SK-N-SH treated with all-trans-retinoic acid at 6 μM for 48 hours (cell line): ENCODE measurements around the gene FRAS1.

ENCODE experiments used
- ATAC-seq: fragments of 200-7000 bp; cut with Tn5 transposase; 3 replicates; pipeline ENCODE4 v1.9.1; 2020; ENCODE audit warnings: mild to moderate bottlenecking, moderate library complexity
- ARNTL ChIP-seq: fragments of 450-650 bp; formaldehyde crosslinking; IDR thresholded peaks from 2 replicates; pipeline ENCODE4 v1.5.0; 2020; ENCODE audit warnings: low read depth, mild to moderate bottlenecking, moderate library complexity, borderline replicate concordance
- BACH2 ChIP-seq: fragments of 250-450 bp; sonication (Bioruptor Pico); IDR thresholded peaks from 2 replicates; pipeline ENCODE4 v1.9.0; 2021; ENCODE audit warnings: mild to moderate bottlenecking, borderline replicate concordance
- CREB5 ChIP-seq: fragments of 250-450 bp; sonication (Bioruptor Pico); IDR thresholded peaks from 2 replicates; pipeline ENCODE4 v1.5.1; 2020; ENCODE audit warnings: low read depth, mild to moderate bottlenecking, moderate library complexity
- CSDC2 ChIP-seq: fragments of 250-450 bp; sonication (Bioruptor Pico); IDR thresholded peaks from 2 replicates; pipeline ENCODE4 v1.5.0; 2020; ENCODE audit warnings: mild to moderate bottlenecking, moderate library complexity
- ESRRG ChIP-seq: fragments of 250-450 bp; sonication (Bioruptor Pico); IDR thresholded peaks from 2 replicates; pipeline ENCODE4 v1.6.1; 2021; ENCODE audit warnings: mild to moderate bottlenecking
- GLIS3 ChIP-seq: fragments of 250-450 bp; sonication (Bioruptor Pico); IDR thresholded peaks from 2 replicates; pipeline ENCODE4 v1.5.0; 2020; ENCODE audit warnings: mild to moderate bottlenecking, moderate library complexity
- ISL1 ChIP-seq: fragments of 250-450 bp; sonication (Bioruptor Pico); IDR thresholded peaks from 2 replicates; pipeline ENCODE4 v2.1.2; 2022; ENCODE audit warnings: mild to moderate bottlenecking, moderate library complexity
- OSR1 ChIP-seq: fragments of 250-450 bp; sonication (Bioruptor Pico); IDR thresholded peaks from 2 replicates; pipeline ENCODE4 v1.8.0; 2022; ENCODE audit warnings: moderate library complexity, mild to moderate bottlenecking, inconsistent platforms
- POU6F1 ChIP-seq: fragments of 250-450 bp; sonication (Bioruptor Pico); IDR thresholded peaks from 2 replicates; pipeline ENCODE4 v1.8.0; 2021; ENCODE audit warnings: low read depth, mild to moderate bottlenecking, moderate library complexity, borderline replicate concordance
- PPARA ChIP-seq: fragments of 250-450 bp; sonication (Bioruptor Pico); IDR thresholded peaks from 2 replicates; pipeline ENCODE4 v1.5.0; 2020; ENCODE audit warnings: mild to moderate bottlenecking, borderline replicate concordance
- RARB ChIP-seq: fragments of 250-450 bp; sonication (Bioruptor Pico); IDR thresholded peaks from 2 replicates; pipeline ENCODE4 v1.8.0; 2021; ENCODE audit warnings: mild to moderate bottlenecking, moderate library complexity
- SNAI2 ChIP-seq: fragments of 250-450 bp; sonication (Bioruptor Pico); IDR thresholded peaks from 2 replicates; pipeline ENCODE4 v1.5.0; 2020; ENCODE audit warnings: mild to moderate bottlenecking, moderate library complexity
- TOX ChIP-seq: fragments of 250-450 bp; sonication (Bioruptor Pico); IDR thresholded peaks from 2 replicates; pipeline ENCODE4 v1.8.0; 2021; ENCODE audit warnings: mild to moderate bottlenecking, moderate library complexity, borderline replicate concordance
- ZC3H10 ChIP-seq: fragments of 250-450 bp; sonication (Bioruptor Pico); IDR thresholded peaks from 2 replicates; pipeline ENCODE4 v1.5.1; 2021; ENCODE audit warnings: mild to moderate bottlenecking, moderate library complexity
- ZNF565 ChIP-seq: fragments of 450-650 bp; formaldehyde crosslinking; conservative IDR thresholded peaks from 2 replicates; pipeline ENCODE4 v1.5.0; 2020; ENCODE audit warnings: low read depth, mild to moderate bottlenecking, moderate library complexity
- ZNF70 ChIP-seq: fragments of 450-650 bp; formaldehyde crosslinking; IDR thresholded peaks from 2 replicates; pipeline ENCODE4 v1.5.0; 2020; ENCODE audit warnings: mild to moderate bottlenecking, moderate library complexity
- ZNF8 ChIP-seq: fragments of 450-650 bp; formaldehyde crosslinking; IDR thresholded peaks from 2 replicates; pipeline ENCODE4 v1.5.0; 2020; ENCODE audit warnings: mild to moderate bottlenecking, moderate library complexity
- TF ChIP-seq, protein P1 (sequence below): fragments of 250-450 bp; sonication (Bioruptor Pico); IDR thresholded peaks from 2 replicates; pipeline ENCODE4 v1.5.1; 2021; ENCODE audit warnings: mild to moderate bottlenecking, moderate library complexity
- TF ChIP-seq, protein P2 (sequence below): fragments of 250-450 bp; sonication (Bioruptor Pico); IDR thresholded peaks from 2 replicates; pipeline ENCODE4 v1.8.0; 2020; ENCODE audit warnings: mild to moderate bottlenecking, moderate library complexity, borderline replicate concordance
- TF ChIP-seq, protein P3 (sequence below): fragments of 250-450 bp; sonication (Bioruptor Pico); IDR thresholded peaks from 2 replicates; pipeline ENCODE4 v1.5.0; 2020; ENCODE audit warnings: mild to moderate bottlenecking, moderate library complexity

The FRAS1 gene

GRCh38 chr4:78092850-78093249, 35.7 kb downstream of the FRAS1 start (continued):
- no peak for TF ChIP-seq ZNF70

GRCh38 chr4:78095081-78095480, 38.0 kb downstream of the FRAS1 start:
- no peak for TF ChIP-seq GLIS3 (CRISPR knock-in tag)
- TF ChIP-seq ARNTL (CRISPR knock-in tag), result no peak
- TF ChIP-seq ZNF8 (CRISPR knock-in tag), result no peak
- TF ChIP-seq TOX (CRISPR knock-in tag), result no peak
- TF ChIP-seq RARB (CRISPR knock-in tag), result no peak
- TF ChIP-seq CREB5, result no peak
- TF ChIP-seq SNAI2 (CRISPR knock-in tag), result no peak
- no peak for TF ChIP-seq ZNF70
- no peak for TF ChIP-seq BACH2
- no peak for TF ChIP-seq OSR1
- no peak for TF ChIP-seq PPARA (CRISPR knock-in tag)
- no peak for TF ChIP-seq ZNF565 (CRISPR knock-in tag)
- no peak for TF ChIP-seq ISL1 (CRISPR knock-in tag)
- no peak for ATAC-seq

- ATAC-seq, result no peak
Measured at GRCh38 chr4:78099058-78099457, 41.9 kb downstream of the FRAS1 start.

More at GRCh38 chr4:78099058-78099457, 41.9 kb downstream of the FRAS1 start:
- TF ChIP-seq ARNTL (CRISPR knock-in tag) (no peak), CREB5 (no peak), TOX (CRISPR knock-in tag) (no peak), BACH2 (no peak), POU6F1 (no peak), ISL1 (CRISPR knock-in tag) (no peak), ZC3H10 (no peak), CSDC2 (no peak), ESRRG (no peak), ZNF8 (CRISPR knock-in tag) (no peak), ZNF70 (no peak), GLIS3 (CRISPR knock-in tag) (no peak), SNAI2 (CRISPR knock-in tag) (no peak), ZNF565 (CRISPR knock-in tag) (no peak), OSR1 (no peak), RARB (CRISPR knock-in tag) (no peak)
- TF ChIP-seq, protein P1, sequence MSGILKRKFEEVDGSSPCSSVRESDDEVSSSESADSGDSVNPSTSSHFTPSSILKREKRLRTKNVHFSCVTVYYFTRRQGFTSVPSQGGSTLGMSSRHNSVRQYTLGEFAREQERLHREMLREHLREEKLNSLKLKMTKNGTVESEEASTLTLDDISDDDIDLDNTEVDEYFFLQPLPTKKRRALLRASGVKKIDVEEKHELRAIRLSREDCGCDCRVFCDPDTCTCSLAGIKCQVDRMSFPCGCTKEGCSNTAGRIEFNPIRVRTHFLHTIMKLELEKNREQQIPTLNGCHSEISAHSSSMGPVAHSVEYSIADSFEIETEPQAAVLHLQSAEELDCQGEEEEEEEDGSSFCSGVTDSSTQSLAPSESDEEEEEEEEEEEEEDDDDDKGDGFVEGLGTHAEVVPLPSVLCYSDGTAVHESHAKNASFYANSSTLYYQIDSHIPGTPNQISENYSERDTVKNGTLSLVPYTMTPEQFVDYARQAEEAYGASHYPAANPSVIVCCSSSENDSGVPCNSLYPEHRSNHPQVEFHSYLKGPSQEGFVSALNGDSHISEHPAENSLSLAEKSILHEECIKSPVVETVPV (CRISPR knock-in tag), result no peak
- TF ChIP-seq, protein P2, sequence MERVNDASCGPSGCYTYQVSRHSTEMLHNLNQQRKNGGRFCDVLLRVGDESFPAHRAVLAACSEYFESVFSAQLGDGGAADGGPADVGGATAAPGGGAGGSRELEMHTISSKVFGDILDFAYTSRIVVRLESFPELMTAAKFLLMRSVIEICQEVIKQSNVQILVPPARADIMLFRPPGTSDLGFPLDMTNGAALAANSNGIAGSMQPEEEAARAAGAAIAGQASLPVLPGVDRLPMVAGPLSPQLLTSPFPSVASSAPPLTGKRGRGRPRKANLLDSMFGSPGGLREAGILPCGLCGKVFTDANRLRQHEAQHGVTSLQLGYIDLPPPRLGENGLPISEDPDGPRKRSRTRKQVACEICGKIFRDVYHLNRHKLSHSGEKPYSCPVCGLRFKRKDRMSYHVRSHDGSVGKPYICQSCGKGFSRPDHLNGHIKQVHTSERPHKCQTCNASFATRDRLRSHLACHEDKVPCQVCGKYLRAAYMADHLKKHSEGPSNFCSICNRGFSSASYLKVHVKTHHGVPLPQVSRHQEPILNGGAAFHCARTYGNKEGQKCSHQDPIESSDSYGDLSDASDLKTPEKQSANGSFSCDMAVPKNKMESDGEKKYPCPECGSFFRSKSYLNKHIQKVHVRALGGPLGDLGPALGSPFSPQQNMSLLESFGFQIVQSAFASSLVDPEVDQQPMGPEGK (CRISPR knock-in tag), result no peak
- TF ChIP-seq, protein P3, sequence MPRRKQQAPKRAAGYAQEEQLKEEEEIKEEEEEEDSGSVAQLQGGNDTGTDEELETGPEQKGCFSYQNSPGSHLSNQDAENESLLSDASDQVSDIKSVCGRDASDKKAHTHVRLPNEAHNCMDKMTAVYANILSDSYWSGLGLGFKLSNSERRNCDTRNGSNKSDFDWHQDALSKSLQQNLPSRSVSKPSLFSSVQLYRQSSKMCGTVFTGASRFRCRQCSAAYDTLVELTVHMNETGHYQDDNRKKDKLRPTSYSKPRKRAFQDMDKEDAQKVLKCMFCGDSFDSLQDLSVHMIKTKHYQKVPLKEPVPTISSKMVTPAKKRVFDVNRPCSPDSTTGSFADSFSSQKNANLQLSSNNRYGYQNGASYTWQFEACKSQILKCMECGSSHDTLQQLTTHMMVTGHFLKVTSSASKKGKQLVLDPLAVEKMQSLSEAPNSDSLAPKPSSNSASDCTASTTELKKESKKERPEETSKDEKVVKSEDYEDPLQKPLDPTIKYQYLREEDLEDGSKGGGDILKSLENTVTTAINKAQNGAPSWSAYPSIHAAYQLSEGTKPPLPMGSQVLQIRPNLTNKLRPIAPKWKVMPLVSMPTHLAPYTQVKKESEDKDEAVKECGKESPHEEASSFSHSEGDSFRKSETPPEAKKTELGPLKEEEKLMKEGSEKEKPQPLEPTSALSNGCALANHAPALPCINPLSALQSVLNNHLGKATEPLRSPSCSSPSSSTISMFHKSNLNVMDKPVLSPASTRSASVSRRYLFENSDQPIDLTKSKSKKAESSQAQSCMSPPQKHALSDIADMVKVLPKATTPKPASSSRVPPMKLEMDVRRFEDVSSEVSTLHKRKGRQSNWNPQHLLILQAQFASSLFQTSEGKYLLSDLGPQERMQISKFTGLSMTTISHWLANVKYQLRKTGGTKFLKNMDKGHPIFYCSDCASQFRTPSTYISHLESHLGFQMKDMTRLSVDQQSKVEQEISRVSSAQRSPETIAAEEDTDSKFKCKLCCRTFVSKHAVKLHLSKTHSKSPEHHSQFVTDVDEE, result no peak
